HG02571 (cell line): Measurements from ENCODE around the gene TRAFD1.
"Not testable (repeated sequence)": the region's sequence is repeated elsewhere in the genome, so short reads cannot be mapped to it uniquely, and the experiment has no call there.

ENCODE experiments used
- ATAC-seq: cut with Tn5 transposase; IDR thresholded peaks from one replicate; pipeline ENCODE4 v1.9.1; 2021; ENCODE audit warnings: mild to moderate bottlenecking, moderate library complexity; ENCODE audit not compliant: unreplicated experiment

TRAFD1 gene

GRCh38 chr12:112125250-112125999 lies at the start of gene TRAFD1:
TSS of gene TRAFD1 (plus strand) at chr12:112125560. CDS start at chr12:112130523, 4,963 bp downstream.
- peak; percentile 93 for ATAC-seq

- ATAC-seq, result no peak
Observed at GRCh38 chr12:112087055-112087850, 38.1 kb upstream of the TRAFD1 start.

DNA sequence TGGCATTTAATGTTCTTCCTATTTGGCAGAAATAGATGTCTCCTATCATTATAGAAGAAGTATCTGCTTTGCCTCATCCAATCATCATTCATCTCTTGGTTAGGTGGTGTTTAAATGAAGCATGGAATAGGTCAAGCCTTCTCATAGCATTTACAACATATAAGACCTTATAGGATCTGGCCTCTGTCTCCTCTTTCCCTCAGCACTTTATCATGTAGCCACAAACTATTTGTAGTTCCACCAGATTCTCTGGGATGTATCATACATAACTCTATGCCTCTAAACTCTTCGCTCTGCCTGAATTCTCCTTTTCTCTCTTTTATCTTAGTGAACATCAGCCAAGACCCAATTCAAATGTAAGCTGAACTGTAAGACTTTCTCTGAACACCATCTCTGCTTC lies 37.5 kb upstream of the TRAFD1 start:
- ATAC-seq, result no peak

DNA sequence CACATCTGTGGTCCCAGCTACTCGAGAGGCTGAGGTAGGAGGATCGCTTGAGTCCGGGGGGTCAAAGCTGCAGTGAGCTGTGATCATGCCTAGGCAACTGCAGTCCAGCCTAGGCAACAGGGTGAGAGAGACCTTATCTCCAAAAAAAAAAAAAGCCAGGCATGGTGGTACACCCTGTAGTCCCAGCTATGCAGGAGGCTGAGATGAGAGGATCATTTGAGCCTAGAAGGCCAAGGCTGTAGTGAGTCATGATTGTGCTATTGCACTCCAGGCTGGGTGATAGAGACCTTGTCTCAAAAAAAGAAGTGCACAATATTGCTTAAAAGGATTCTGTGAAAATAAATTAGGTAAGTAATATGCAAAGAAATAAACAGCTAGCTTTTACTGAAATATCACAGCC lies 33.8 kb upstream of the TRAFD1 start:
- no peak for ATAC-seq

DNA sequence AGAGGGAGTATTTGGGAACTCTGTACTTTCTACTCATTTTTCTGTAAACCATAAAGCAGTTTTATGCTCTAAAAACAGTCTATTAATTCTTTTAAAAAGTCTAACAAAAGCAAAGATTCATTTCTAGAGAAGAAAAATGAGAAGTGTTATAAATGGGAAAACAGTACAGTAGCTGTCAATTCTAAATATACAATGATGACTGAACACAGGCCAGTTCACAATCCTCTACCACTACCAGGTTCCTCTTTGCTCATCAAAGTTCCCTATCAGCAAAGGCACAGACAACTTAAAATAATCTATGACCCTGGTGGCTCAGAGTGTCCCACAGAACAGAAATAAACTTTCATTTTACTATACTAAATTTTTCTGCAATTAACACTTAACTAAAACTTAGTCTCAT lies 29.3 kb upstream of the TRAFD1 start:
- ATAC-seq, result peak; percentile 68

DNA sequence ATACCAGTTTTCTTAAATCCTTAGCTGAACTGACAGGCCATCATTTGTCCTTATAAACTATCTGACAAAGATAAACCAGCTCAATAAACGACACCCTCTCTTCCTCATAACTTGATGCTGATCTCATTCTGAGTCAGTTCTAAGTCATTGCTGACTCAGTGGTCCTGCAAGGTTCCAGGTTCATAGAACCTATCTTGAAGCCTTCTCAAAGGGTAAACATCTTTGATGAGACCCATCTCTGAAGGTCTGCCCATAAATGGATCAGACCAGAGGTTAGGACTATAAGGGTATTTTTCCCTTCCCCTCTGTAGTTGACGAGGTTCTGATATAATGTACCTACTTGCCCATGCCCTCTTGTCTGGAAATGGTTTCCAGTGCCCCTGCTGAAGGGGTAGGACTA lies 28.7 kb upstream of the TRAFD1 start:
- no peak for ATAC-seq

GRCh38 chr12:112097641-112098040 lies 27.7 kb upstream of the TRAFD1 start:
- no peak for ATAC-seq

DNA sequence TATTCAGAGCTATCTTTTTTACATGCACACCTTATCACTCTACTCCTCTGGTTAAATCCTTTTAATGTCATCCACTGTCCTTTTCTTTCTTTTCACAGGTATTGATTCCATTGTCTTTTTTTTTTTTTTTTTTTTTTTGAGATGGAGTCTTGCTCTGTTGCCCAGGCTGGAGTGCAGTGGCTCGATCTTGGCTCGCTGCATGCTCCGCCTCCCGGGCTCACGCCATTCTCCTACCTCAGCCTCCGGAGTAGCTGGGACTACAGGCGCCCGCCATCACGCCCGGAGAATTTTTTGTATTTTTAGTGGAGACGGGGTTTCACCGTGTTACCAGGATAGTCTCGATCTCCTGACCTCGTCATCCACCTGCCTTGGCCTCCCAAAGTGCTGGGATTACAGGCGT lies 24.9 kb upstream of the TRAFD1 start:
- not testable (repeated sequence) for ATAC-seq

- ATAC-seq, result no peak
Observed at GRCh38 chr12:112102127-112102526, 23.2 kb upstream of the TRAFD1 start.

GRCh38 chr12:112102746-112103145 lies 22.6 kb upstream of the TRAFD1 start:
- ATAC-seq, result not testable (repeated sequence)

DNA sequence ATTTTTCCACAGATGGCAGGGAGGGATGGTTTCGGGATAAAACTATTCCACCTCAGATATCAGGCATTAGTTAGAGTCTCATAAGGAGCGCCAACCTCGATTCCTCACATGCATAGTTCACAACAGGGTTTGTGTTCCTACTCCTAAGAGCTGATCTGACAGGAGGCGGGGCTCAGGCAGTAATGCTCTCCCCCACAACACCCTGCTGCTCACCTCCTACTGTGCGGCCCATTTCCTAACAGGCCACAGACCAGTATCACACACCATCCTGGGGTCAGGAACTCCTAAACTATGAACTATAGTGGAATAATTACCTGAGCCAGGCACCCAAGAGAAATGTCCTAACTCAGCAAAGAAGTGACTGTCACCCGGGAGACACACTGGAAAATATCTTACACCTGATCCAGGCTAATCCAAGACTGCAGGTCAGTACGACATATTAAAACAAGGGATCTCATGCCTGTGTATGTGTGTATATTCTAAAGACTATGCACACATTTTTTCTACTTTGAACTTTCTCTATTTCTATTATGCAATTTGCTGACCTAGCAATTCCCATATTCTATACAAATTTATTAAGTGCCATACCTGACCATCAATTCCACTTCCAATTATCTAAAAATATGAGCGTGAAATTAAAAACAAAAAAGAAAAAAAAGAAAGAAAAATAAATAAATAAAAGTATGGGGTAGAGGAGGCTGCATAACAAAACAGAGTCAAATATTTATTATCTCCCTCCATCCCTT lies 21.4 kb upstream of the TRAFD1 start:
- ATAC-seq, result no peak

DNA sequence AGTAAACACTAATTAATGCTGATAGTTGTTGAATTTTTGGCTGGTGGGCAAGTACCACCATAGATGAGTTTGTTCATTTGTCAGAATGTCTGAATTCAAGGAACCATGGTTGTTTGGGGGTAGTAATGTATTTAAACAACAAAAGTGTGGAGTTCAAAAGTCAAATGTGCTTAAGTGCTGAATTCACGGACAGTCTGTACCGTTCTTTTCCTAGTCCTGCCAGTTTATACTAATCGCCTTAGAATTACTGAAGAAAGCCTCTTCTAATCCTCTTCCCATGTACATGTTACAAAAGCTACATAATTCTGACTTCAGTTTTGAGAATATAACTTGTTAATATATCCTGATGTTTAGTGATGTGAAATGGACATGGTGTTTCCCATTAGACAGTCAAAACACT lies 19.5 kb upstream of the TRAFD1 start:
- ATAC-seq, result no peak

DNA sequence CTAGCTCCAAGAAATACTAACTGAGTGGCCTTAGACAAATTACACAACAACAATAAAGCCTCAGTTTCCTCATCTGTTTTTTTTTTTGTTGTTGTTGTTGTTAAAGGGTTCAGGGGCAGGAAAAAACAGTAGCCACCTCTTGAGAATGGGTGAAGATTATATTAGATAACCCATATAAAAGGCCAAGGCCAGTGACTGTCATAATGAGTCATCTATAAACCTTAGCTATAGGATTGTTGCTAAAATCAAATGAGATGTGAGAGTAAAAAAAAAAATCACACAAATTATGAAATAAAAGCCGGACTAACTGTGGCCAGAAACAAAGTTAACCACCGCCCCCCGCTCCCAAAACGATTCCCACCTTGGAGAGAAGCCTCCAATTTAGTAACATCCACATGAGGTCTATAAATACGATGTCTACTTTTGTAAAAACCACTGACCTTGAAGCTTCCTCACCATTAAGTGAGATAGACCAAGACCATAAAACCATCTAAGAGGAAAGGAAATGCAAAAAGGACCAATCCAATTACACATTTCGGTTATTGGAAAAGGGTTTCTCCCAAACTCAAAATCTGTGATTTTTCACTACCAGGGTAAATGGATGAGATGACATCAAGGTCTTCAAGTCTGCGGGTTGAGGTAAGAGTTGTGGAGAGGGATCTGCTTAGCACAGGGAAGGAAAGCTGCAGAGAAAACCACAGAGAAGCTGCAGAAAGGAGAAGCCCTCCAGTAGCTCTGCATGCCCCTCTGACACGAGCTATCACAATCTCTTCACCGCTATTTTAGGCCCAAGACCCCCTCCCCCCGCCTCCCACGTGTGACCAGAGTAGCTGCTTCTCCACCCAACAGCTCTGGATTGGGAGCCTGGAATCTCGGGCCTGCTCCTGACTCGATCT lies 17.8 kb upstream of the TRAFD1 start:
- no peak for ATAC-seq

DNA sequence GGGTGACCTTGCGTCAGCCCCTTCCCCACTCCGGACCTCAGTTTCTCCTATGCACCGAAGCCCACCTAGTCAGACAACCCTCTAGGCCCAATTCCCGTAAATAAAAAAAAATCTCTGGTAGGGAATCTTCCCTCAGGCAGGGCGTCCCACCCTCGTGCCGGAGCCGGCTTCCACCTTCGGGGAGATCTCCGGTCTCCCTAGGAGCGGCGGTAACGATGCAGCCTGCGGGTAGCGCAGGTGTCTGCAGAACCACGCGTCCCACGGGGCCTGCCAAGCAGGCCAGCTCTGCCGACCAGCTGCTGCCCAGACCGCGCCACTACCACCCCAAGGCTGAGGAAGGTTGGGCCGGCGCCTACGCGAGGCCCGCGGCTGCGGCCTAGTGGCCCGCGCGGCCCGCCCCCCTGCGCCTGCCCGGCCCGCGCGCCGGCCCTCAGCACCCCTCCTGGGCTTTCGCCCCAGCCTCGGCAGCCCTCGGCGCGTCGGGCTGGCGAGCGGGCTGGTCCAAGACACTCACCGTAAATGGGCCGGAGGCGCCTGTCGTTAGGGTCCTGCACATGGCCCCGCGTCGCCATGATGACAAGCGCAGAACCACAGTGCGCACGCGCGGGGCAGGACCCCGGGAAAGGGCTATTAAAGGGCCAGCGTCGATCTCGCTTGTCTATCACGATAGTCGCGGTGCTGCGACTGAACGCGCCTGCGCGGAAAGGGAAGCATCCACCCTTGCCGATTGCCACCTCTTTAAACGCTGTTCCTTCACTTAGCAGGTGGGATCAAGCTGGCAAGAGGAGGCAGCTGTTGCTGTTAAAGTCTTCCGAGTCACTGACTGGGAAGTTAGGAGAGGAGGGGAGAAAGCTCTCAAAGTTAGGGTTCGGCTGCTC lies 16.9 kb upstream of the TRAFD1 start, which contains the start of gene NAA25:
Gene NAA25, minus strand, starts transcription at position 582 of the 878 bp plus-strand sequence. Its CDS starts 10 bp downstream, at position 572.
- peak; percentile 67 for ATAC-seq

GRCh38 chr12:112110787-112111662 lies 14.3 kb upstream of the TRAFD1 start:
- not testable (repeated sequence) for ATAC-seq

GRCh38 chr12:112111931-112112330 lies 13.4 kb upstream of the TRAFD1 start:
- ATAC-seq, result no peak

DNA sequence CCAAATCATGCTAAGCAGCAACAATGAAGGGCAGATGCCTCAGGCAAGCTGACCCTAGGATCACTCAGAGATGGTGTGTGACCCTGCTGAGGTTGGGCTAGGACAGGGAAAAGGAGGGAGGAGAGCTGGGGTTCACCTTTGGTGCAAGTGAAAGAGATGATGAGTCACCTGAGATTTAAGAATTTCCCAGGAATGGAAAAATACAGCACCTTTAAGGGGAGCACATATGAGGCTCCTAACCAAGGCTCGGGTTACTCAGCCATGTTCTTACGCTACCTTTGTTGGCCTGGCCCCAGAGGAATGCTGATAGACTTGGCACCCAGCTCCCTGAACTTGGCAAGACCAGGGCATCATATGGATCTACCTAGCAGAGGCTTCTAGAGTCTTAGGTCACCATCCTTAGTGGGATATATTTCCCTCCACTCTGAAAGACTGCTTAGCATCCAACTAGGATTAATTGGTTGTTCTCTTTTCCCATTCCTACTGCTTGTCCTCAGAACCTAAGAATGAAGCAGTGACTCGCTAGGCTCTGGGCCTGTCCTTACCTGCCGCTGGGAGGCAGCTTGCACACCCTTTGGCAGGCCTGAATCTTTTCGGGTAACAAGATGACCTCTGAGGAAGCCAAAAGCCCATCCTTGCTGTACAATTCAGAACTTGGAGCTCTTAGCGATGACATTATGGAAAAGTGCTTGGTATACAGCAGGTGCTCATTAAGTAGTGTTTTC lies 12.8 kb upstream of the TRAFD1 start:
- ATAC-seq, result no peak
